Measurements from ENCODE around the gene MRPL27.

The MRPL27 gene

DNA sequence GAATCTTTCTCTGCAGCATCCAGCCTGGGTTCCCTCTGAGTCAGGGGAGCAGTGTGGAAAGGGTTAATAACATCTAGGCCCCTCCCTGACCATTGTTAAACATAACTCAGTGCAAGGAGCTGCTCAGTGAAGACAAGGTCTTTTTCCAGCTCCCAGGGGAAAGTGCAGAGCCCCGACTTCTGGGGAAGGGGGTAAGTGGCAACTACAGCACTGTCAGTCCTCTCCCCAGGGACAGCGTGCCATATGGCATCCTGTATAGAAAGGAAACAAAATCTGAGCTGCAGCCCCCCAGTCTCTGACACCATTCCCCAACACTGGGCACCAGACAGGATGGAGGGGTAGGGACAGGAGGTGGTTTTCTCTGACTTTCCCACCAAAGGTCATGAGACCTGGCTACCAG is 7.8 kb downstream of the MRPL27 start:
- peaks cover 61% of the 10 kb centered on the region for H3K36me3 ChIP-seq
- H3K4me1 ChIP-seq (ENCODE audit: control insufficient read depth in 1 of 2, insufficient read depth in 1 of 2, low read depth in 1 of 2, low read length in 1 of 2): peaks cover 5 to 6% of the 10 kb centered on the region in 2 experiments
- H3K27ac ChIP-seq: no peak overlapping the region
- no peaks in the 10 kb centered on the region for H3K9me3 ChIP-seq
- no peak overlapping the region for H3K4me3 ChIP-seq (ENCODE audit: low read depth in 1 of 2, low read length in 1 of 2)
- TF ChIP-seq, protein P1, sequence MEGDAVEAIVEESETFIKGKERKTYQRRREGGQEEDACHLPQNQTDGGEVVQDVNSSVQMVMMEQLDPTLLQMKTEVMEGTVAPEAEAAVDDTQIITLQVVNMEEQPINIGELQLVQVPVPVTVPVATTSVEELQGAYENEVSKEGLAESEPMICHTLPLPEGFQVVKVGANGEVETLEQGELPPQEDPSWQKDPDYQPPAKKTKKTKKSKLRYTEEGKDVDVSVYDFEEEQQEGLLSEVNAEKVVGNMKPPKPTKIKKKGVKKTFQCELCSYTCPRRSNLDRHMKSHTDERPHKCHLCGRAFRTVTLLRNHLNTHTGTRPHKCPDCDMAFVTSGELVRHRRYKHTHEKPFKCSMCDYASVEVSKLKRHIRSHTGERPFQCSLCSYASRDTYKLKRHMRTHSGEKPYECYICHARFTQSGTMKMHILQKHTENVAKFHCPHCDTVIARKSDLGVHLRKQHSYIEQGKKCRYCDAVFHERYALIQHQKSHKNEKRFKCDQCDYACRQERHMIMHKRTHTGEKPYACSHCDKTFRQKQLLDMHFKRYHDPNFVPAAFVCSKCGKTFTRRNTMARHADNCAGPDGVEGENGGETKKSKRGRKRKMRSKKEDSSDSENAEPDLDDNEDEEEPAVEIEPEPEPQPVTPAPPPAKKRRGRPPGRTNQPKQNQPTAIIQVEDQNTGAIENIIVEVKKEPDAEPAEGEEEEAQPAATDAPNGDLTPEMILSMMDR (IDR thresholded peaks at IDR 0.05): no peak
- H3K27me3 ChIP-seq: no peaks in the 10 kb centered on the region

GRCh38 chr17:50364715-50365114 is 8.3 kb downstream of the MRPL27 start:
- TF ChIP-seq, protein P1 (IDR thresholded peaks at IDR 0.05): no peak
- peaks cover 61% of the 10 kb centered on the region for H3K36me3 ChIP-seq
- H3K27ac ChIP-seq: no peak overlapping the region
- H3K9me3 ChIP-seq: no peaks in the 10 kb centered on the region
- H3K4me1 ChIP-seq (ENCODE audit: control insufficient read depth in 1 of 2, insufficient read depth in 1 of 2, low read depth in 1 of 2, low read length in 1 of 2): peaks cover 5 to 6% of the 10 kb centered on the region in 2 experiments
- no peak overlapping the region for H3K4me3 ChIP-seq (ENCODE audit: low read depth in 1 of 2, low read length in 1 of 2)
- H3K27me3 ChIP-seq: no peaks in the 10 kb centered on the region

DNA sequence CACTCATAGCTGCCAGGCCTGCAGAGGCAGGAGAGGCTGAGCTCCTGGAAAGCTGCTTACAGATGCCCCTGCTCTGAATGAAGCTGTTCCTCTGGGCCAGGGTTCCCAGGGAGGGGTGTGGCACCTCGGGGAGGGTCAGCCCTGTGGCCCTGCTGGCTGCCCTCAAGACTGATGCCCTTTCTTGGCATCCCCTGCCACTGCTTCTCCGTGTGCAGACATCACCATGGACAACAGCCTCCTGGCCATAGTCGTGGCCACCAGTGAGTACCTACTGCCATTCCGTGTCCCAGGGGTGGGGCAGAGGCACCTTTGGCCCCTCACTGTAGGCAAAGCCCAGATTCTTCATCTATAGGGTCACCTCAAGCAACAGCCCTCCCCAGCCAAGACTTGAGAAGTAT is 8.9 kb downstream of the MRPL27 start:
- Histone ChIP-seq H3K27ac (no peak overlapping the region), H3K4me1 (ENCODE audit: control insufficient read depth in 1 of 2, insufficient read depth in 1 of 2, low read depth in 1 of 2, low read length in 1 of 2) (peaks cover 5 to 6% of the 10 kb centered on the region in 2 experiments), H3K4me3 (ENCODE audit: low read depth in 1 of 2, low read length in 1 of 2) (no peak overlapping the region), H3K36me3 (peaks cover 61% of the 10 kb centered on the region), H3K27me3 (no peaks in the 10 kb centered on the region), H3K9me3 (no peaks in the 10 kb centered on the region)
- TF ChIP-seq, protein P1 (IDR thresholded peaks at IDR 0.05): no peak

GRCh38 chr17:50363217-50364060 is 9.5 kb downstream of the MRPL27 start:
- no peak overlapping the region for H3K27ac ChIP-seq
- H3K4me1 ChIP-seq (ENCODE audit: control insufficient read depth in 1 of 2, insufficient read depth in 1 of 2, low read depth in 1 of 2, low read length in 1 of 2): peaks cover 5 to 6% of the 10 kb centered on the region in 2 experiments
- H3K4me3 ChIP-seq (ENCODE audit: low read depth in 1 of 2, low read length in 1 of 2): no peak overlapping the region
- no peaks in the 10 kb centered on the region for H3K27me3 ChIP-seq
- peaks cover 62% of the 10 kb centered on the region for H3K36me3 ChIP-seq
- TF ChIP-seq, protein P1 (IDR thresholded peaks at IDR 0.05): no peak
- no peaks in the 10 kb centered on the region for H3K9me3 ChIP-seq

DNA sequence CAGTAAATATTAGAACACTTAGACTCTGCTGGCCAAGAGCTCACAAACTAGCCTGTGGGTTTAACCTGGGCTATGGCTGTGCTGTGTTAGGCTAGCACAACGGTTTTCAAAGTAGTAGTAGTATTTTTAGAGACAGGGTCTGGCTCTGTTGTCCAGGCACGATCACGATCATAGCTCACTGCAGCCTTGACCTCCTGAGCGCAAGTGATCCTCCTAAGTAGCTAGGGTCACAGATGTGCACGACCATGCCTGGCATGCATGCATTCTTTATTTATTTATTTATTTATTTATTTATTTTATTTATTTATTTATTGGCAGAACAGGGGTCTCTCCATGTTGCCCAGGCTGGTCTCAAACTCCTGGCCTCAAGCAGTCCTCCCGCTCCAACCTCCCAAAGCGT is 10.3 kb downstream of the MRPL27 start:
- H3K27me3 ChIP-seq: no peaks in the 10 kb centered on the region
- H3K4me3 ChIP-seq (ENCODE audit: low read depth in 1 of 2, low read length in 1 of 2): no peak overlapping the region
- H3K27ac ChIP-seq: no peak overlapping the region
- no peaks in the 10 kb centered on the region for H3K9me3 ChIP-seq
- peaks cover 5 to 6% of the 10 kb centered on the region in 2 experiments for H3K4me1 ChIP-seq (ENCODE audit: control insufficient read depth in 1 of 2, insufficient read depth in 1 of 2, low read depth in 1 of 2, low read length in 1 of 2)
- TF ChIP-seq, protein P1 (IDR thresholded peaks at IDR 0.05): no peak
- peaks cover 63% of the 10 kb centered on the region for H3K36me3 ChIP-seq
